ENCODE data around the gene ASTN2.
"Not testable (repeated sequence)": the region's sequence is repeated elsewhere in the genome, so short reads cannot be mapped to it uniquely, and the experiment has no call there.

The ASTN2 gene

DNA sequence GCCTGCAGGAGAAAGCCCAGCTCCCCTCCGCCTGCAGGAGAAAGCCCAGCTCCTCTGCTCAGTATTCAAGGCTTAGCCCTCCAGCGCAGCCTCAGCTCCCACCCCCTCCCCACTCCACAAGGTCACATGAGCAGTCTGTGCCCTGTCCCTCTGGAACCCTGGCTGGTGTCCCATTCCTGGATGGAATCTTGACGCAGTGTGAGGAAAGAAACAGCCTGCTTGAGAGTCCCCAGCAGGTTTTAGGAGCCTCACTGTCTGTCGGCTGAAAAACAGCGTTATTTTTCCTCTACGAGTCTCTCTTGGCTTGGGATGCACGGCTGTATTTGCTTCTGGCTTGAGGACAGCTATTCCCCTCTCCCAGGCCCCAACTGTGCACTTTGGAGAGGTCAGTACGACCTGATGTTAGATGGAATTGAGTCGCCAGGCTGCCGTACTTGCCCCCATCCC, 937.9 kb downstream of the ASTN2 start:
- DNase-seq (ENCODE audit: low spot score): no peak

DNA sequence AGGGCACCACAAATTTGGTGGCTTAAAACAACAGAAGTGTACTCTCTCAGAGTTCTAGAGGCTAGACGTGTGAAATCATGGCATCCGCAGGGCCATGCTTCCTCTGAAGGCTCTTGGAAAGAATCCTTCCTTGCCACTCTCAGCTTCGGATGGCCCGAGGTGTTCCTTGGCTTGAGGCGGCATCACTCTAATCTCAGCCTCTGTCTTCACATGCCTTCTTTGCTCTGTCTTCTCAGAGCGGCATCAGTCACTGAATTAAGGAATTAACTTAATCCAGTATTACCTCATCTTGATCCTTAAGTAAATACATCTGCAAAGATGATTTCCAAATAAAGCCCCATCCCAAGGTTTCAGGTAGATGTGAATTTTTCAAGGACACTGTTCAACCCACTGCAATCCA, 938.9 kb downstream of the ASTN2 start:
- no peak for DNase-seq (ENCODE audit: low spot score)

GRCh38 chr9:116475201-116475600, 939.7 kb downstream of the ASTN2 start:
- DNase-seq (ENCODE audit: low spot score): peak; percentile 16

DNA sequence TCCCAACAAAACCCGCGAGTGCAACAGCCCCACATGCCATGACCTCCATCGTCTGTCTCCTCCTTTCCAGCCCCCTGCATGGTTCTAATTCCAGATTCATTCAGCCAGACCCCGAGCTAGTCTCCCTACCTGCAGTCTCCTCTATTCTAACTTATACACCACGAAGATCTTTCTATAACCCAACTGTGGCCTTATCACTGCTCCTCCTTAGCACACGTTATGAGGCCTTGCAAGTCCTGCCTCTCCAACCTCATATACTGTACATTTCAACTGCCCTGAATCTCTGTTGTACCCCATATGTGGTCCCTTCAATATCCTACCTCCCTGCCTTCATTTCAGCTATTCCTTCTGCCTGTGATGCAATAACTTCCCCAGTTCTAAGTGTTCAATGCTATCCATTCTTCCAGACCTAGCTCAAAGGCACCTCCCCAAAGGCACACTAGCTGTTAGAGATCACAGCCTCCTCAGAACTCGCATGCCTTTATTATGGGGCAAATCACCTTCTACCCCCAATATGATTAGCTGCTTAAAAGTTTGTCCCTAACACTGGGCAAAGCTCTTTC, 942.8 kb downstream of the ASTN2 start:
- no peak for DNase-seq (ENCODE audit: low spot score)

DNA sequence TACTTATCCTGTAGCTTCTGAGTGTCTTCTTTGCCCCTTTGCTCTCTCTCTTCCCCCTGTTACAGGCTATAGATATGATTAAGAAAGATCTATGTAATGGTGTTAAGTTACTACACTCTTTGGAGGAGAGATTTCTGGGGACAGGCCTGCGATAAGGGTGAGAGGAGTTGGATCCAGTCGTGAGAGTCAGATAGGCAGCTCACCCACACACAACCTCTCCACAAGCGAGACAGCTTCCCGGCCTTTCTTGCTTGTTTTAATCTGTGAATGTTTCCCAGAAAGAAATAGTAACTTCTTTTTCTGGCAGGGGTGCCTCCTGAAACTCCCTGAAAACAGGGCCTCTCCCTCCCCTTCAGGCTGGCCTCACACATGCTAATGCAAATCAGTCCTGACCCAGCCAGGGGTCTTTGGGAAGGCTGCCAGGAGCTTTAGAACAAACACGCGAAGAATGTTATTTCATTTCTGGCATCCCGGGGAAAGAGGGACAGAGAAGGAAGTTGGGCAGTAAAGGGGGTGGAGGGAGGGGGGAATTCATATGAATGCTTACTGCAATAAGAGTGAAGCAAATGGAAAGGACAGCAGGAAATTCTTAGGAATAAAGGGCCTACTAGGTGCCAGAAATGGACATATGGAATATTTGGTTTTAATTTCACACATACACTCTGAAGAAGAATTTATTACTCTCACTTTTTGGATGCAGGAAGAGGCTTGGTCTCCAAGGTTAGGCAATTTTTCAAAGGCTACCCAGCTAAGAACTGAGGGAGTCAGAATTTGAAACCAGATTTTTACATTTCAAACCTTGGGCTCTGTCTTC, 943.6 kb downstream of the ASTN2 start:
- DNase-seq (ENCODE audit: low spot score): no peak

- no peak for DNase-seq (ENCODE audit: low spot score)
Measured at GRCh38 chr9:116468793-116469527, 945.9 kb downstream of the ASTN2 start.

GRCh38 chr9:116468369-116468768, 946.5 kb downstream of the ASTN2 start:
- no peak for DNase-seq (ENCODE audit: low spot score)

DNA sequence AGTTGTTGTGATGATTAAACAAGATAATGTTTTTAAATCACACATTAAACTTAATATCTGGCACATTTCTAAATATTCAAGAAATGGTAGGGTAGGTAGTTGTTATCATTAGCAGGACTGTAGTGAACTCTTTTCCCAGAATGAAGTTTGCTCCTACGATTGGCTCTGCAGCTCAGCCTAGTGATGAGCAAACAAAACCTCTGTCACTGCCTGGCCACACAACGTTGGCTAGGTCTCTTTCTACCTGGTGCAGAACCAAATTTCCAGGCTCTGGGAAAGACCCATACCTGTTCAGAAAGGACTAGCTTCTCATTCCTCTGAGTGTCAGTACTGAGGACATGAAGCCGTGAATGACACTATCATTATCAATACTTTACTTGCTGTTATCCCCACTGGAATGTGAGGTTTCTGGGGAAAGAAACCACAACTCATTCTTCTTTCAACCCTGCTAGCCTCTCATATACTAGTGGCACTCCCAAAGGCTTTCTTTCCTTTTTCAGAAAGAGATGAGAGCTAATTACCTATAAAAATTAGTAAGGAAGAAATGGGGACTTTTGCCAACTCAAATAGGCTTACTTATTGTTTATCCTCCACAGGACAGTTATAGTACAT, 947.0 kb downstream of the ASTN2 start:
- DNase-seq (ENCODE audit: low spot score): no peak

DNA sequence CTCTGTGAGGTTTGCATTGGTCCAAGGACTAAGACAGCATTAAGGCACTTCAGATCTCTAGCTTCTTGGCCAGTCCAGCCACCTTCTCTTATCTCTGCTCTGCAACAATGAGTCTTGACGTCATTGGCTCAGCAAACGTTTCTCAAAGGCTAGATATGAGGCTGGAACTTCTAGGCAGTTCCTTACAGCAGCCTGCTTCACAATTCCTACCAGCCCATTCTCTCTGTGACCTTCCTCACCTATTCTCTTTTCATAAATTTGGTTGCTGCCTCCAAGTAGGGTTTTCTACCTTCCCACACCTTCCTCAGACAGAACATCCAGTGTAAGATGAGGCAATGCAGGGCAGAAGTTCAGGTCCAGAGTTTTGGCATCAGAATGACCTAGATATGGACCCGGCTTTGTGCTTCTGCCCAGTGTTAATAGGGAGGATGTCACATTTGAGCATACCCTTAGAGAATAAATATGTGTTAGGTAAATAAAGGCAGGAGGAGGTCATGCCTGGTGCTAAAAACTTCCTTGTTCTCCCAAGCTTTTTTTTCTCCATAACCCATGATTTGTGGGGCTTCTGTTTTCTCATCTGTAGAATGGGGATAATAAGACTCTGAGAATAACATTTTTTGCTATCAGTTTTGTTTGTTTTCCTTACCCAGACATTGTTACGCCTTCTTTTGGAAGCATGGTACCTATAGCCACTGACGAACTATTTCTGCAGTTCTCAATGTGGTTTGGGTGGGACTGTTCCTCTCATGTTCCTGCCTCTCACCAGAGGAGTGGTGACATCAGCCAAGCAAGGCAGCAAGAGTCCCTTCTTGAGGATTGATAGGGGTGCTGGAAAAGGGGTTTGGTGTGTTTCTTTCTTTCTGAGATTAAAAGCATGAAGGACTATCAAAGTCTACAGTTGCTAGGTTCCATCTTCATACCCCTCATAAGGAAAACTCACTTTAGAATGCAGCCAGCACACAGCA, 948.3 kb downstream of the ASTN2 start:
- no peak for DNase-seq (ENCODE audit: low spot score)

DNA sequence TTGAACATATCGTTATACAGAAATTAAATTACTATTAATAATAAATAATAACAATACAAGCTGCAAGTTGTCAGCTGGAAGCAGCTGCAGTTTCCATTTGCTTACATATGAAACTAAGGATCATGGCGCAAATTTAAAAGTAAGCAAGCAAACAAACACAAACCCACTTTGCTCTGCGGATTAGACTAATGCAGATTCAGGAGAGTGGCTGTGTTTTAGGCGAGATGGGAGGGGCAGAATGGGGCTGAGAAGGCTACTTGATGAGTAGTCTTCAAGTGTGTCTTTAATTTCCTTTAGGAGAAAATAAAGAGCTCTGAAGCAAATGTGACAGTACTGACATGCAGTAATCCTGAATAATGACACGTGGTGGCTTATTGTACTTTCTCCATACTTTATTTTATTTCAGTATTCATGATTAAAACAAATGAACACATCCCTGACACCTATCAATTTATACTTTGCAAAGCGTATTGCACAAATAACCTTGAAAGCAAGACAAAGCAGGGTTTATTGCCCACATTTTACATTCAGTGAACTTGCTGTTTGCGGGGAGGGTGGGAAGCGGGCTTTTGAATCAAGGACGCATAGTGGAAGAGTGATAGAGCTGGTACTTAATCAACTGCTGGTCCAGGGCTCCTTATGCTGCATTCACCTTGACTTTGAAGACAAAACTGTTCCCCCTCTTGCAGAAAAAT, 949.1 kb downstream of the ASTN2 start:
- DNase-seq (ENCODE audit: low spot score): no peak

- no peak for DNase-seq (ENCODE audit: low spot score)
Measured at GRCh38 chr9:116464987-116465571, 949.8 kb downstream of the ASTN2 start.

DNA sequence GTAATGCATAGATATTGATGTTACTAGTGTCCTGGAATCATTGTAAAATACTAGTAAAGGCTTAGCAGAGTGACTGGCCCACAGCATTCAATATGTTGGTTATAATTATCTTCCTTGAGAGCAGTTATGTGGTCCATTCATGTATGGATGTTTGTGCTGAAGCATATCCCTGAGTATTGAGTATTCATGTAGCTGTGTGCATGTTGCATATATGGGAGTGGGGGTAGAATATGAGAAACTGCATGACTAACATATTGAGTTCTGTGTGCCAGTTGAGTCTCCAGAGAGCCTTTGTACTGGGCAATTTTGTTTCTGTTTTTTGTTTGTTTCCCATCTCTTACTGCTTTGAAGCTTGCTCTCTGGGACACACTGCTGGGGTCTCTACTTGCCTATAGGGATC, 950.4 kb downstream of the ASTN2 start:
- no peak for DNase-seq (ENCODE audit: low spot score)

DNA sequence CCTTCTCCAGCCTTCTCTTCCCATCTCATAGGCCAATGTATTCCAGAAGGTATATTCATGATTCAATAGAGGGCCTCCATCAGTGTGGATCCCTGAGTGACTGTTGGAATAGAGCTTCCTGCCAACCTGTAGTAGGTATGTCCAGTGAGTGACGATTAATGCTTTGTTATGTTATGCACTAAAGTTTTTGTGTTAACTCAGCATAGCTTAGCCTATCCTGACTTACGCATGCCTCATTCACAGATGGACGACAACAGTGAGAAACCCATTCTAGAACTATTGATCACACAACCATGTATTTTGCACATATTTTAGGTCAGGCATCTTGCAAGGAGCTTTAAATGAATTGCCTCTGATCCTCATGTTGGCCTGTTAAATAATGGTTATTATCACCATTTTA, 953.2 kb downstream of the ASTN2 start:
- no peak for DNase-seq (ENCODE audit: low spot score)

GRCh38 chr9:116460026-116460425, 954.8 kb downstream of the ASTN2 start:
- no peak for DNase-seq (ENCODE audit: low spot score)

- DNase-seq (ENCODE audit: low spot score): no peak
Measured at GRCh38 chr9:116459576-116459975, 955.3 kb downstream of the ASTN2 start.

DNA sequence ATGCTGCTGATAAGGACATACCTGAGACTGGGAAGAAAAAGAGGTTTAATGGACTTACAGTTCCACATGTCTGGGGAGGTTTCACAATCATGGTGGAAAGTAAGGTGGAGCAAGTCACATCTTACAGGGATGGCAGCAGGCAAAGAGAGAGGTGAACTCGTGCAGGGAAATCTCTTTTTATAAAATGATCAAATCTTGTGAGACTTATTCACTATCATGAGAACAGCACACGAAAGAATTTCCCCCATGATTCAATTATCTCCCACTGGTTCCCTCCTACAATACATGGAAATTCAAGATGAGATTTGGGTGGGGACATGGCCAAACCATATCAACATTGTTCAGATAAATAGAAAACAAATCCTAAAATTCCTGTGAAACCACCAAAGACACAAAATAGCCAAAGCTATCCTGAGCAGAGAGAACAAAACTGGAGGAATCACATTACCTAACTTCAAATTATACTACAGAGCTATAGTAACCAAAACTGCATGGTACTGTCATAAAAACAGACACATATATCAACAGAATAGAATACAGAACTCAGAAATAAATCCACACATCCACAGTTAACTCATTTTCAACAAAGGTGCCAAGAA, 958.3 kb downstream of the ASTN2 start:
- no peak for DNase-seq (ENCODE audit: low spot score)

DNA sequence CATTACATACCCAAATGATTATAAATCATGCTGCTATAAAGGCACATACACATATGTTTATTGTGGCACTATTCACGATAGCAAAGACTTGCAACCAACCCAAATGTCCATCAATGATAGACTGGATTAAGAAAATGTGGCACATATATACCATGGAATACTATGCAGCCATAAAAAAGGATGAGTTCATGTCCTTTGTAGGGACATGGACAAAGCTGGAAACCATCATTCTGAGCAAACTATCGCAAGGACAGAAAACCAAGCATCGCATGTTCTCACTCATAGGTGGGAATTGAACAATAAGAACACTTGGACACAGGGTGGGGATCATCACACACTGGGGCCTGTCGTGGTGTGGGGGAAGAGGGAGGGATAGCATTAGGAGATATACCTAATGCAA, 960.3 kb downstream of the ASTN2 start:
- not testable (repeated sequence) for DNase-seq (ENCODE audit: low spot score)

DNA sequence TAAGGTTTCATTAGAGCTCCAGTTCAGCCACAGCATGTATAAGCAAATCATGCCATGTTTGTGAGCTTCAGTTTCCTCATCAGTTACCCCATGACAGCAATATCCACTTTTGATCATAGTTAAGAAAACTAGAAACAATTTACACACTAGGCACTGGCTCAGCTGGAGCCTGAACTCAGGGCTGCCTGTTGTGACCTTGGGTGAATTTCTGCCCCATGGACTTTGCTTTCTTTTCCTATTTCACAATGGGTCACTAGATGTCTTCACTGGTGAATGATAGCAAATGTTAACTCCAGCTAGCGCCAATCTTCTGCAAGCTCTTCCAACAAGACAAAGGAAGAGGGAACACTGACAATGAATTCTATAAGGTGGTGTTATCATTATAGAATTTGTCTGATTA, 961.1 kb downstream of the ASTN2 start:
- DNase-seq (ENCODE audit: low spot score): no peak

DNA sequence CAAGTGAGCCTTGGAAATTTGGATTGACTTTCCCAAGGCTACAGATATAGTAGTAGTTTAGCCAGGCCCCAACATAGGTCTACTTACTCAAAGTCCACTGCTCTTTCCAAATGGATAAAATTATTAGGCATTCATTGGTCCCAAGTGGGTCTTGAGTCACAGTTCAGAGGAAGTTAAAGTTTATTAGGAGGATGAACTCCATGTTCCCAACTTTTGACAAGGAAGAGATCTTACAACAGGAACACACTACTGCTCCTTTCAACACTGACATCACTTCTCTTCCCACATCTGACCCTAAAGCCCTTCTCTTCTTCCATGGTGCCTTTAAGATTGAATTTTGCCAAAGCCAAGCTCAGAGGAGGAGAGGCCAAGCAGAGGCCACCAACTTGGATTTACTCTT, 962.2 kb downstream of the ASTN2 start:
- no peak for DNase-seq (ENCODE audit: low spot score)

DNA sequence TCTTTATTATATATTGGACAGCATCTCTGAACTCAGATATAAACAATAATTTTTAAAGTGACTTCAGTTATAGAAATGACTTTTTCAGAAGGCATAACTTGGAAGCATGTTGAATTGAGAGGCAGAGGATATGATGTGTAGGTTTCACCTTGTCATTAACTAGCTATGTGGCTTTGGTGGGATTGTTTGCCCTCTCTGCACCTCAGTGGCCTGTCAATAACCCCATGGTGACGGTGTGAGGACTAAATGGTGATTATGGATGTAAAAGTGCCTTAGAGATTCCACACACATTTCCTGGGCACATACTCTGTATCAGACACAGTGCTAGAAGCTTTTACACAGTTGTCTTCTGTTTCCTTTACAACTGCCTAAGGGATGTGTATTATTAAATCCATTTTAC, 962.6 kb downstream of the ASTN2 start:
- DNase-seq (ENCODE audit: low spot score): no peak

Measured in AG08396 (cell line).